Sigmoid colon (tissue), 7 donors: ENCODE data around the gene TEDC1. TPM values are rescaled to one million over a fixed set of nuclear protein-coding genes. Genes with fewer than 3 reads are reported as not detected.
A peak's percentile ranks its signal among the peaks of the same experiment; 100 is the strongest.

Source experiments
- DNase-seq: peaks from one replicate; pipeline ENCODE4 v3.0.0-alpha.2; 2019
- H3K27ac ChIP-seq, 4 donors: fragments of 200-600 bp; sonication (generic); one replicate each; pipeline ENCODE4 v1.5.1; 2016 to 2019; ENCODE audit warnings: mild to moderate bottlenecking in 1 of 4
- H3K27me3 ChIP-seq, 3 donors: fragments of 200-600 bp; sonication (generic); one replicate each; pipeline ENCODE4 v1.5.1; 2019; ENCODE audit warnings: mild to moderate bottlenecking in 1 of 3
- H3K36me3 ChIP-seq, 4 donors: fragments of 200-600 bp; sonication (generic); one replicate each; pipeline ENCODE4 v1.5.1; 2016 to 2019
- H3K4me1 ChIP-seq, 4 donors: fragments of 200-600 bp; sonication (generic); one replicate each; pipeline ENCODE4 v1.5.1; 2017 to 2019
- H3K4me3 ChIP-seq, 4 donors: fragments of 200-600 bp; sonication (generic); one replicate each; pipeline ENCODE4 v1.5.1; 2017 to 2019; ENCODE audit warnings: mild to moderate bottlenecking in 2 of 4, moderate library complexity in 1 of 4
- H3K9me3 ChIP-seq, 4 donors: fragments of 200-600 bp in 3 of 4; sonication (generic) in 3 of 4; one replicate each; pipeline versions ENCODE4 v1.5.1 to v1.6.1; 2013 to 2019
- CTCF ChIP-seq, 4 experiments: fragments of 450-650 bp in 3 of 4; fragments of 200-600 bp in 1 of 4; IDR thresholded peaks; one replicate each; pipeline ENCODE4 v1.5.1; 2016 to 2019; ENCODE audit warnings: antibody characterized with exemption in 4 of 4, mild to moderate bottlenecking in 3 of 4, moderate library complexity in 2 of 4
- EP300 ChIP-seq, 4 donors: sonication (generic); formaldehyde crosslinking; IDR thresholded peaks; one replicate each; pipeline ENCODE4 v1.6.1; 2017; ENCODE audit warnings: antibody characterized with exemption in 4 of 4
- POLR2A ChIP-seq, 2 donors: fragments of 450-650 bp; IDR thresholded peaks; one replicate each; pipeline ENCODE4 v1.6.1; 2016; ENCODE audit warnings: antibody characterized with exemption in 2 of 2, mild to moderate bottlenecking in 2 of 2, moderate library complexity in 2 of 2
- POLR2AphosphoS5 ChIP-seq, 4 donors: sonication (generic); formaldehyde crosslinking; IDR thresholded peaks; one replicate each; pipeline ENCODE4 v1.6.1; 2017; ENCODE audit warnings: antibody characterized with exemption in 4 of 4
- WGBS, 2 donors: extraction: QIAGEN DNeasy Blood & Tissue Kit; methylation state at CpG; one replicate each; pipeline ENCODE4 v1.1.7; 2013; 5-methylcytosine and 5-hydroxymethylcytosine counted together
- intact Hi-C: fragments of 100-400 bp; cut with DNase I; formaldehyde crosslinking; loops from one replicate; pipeline ENCODE4 v1.15.1; 2023
- polyA plus RNA-seq, 3 donors: library from polyadenylated mRNA; stranded (reverse); fragments of 200-250 nt; gene quantifications; one replicate each; pipeline ENCODE4 v1.2.3, GENCODE V29; 2013
- total RNA-seq, 4 donors: library from RNA; depleted of rRNA; stranded (reverse); fragments of >200 nt; gene quantifications; one replicate each; pipeline ENCODE4 v1.1.0, GENCODE V29; 2016
- donor health status: healthy with polysubstance abuse.
- donor health status: Bipolar disorder and iron deficiency.
- donor health status: healthy.

Gene TEDC1
- total and polyA plus RNA-seq, 7 donors: 0.16 to 36.0 (median 5.2) TPM

DNA sequence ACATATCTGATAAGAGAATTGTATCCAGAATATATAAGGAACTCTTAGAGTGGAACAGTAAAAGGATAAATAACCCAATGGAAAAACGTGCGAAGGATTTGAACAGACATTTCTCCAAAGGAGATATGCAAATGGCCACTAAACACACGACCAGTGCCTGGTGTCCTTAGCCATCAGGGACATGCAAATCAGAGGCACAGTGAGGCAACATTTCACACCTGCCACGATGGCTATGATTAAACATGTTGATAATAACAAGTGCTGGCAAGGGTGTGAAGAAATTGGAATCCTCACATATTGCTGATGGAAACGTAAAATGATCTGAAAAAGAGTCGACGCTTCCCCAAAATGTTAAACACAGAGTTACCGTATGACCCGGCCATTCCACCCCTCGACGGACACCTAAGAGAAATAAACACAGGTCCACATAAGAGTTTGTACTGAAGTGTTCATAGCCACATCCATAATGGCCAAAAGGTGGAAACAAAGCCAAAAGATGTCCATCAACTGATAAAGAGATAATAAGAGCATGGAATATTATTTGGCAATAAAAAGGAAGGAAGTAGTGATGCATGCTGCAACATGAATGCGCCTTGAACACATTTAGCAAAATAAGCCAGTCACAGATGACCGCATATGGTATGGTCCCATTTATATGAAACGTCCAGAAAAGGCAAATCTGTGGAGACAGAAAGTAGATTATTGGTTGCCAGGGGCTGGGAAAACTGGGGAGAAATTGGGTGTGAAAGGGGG lies 29.1 kb downstream of the TEDC1 start:
- H3K4me3 ChIP-seq: no peak overlapping the region
- intact Hi-C loops: loop anchor here (10.0 kb wide), 2 partner anchors 45 to 315 kb away; partner anchors contain the start of gene CRIP2
- TF ChIP-seq POLR2AphosphoS5 (IDR thresholded peaks at IDR 0.05) (no peak), CTCF (IDR thresholded peaks at IDR 0.05) (no peak), EP300 (IDR thresholded peaks at IDR 0.05) (no peak), POLR2A (IDR thresholded peaks at IDR 0.05) (no peak)

DNA sequence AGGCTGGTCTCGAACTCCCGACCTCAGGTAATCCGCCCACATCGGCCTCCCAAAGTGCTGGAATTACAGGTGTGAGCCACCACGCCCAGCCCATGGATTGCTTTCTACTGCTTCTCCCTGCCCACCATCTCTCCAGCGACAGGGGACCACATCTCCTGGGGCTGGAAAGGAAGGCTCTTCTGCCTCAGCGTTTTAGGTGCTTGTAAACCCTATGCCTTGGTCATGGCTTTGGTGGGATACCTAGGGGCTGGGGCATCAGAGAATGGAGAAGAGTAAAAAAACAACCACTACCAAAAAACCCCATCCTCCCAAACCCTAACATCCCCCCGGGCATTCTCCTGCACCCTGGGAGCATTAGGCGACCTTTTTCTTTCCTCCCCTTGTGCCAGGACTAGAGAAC lies 34.3 kb downstream of the TEDC1 start:
- H3K27me3 ChIP-seq: peaks cover 0 to 19% (median 18%) of the 10 kb centered on the region in 3 donors
- no peak overlapping the region for H3K4me3 ChIP-seq
- H3K36me3 ChIP-seq: no peaks in the 10 kb centered on the region
- DNase-seq: no peak
- peak overlapping the region in 2 of 4 donors; percentile 45 to 54 for H3K27ac ChIP-seq
- no peak for TF ChIP-seq POLR2AphosphoS5 (IDR thresholded peaks at IDR 0.05)
- TF ChIP-seq EP300 (IDR thresholded peaks at IDR 0.05): no peak
- no peak for TF ChIP-seq CTCF (IDR thresholded peaks at IDR 0.05)
- TF ChIP-seq POLR2A (IDR thresholded peaks at IDR 0.05): no peak
- H3K4me1 ChIP-seq: peaks cover 0 to 38% (median 32%) of the 10 kb centered on the region in 4 donors
- H3K9me3 ChIP-seq: no peaks in the 10 kb centered on the region
- WGBS, 2 donors: 73 to 89% methylated on average over 9 of the region's 9 CpGs
- intact Hi-C loops: loop anchor here (5.0 to 10.0 kb wide), 3 partner anchors 51 to 321 kb away; partner anchors contain the start of gene CRIP2

More for the DNA sequence above, 29.1 kb downstream of the TEDC1 start:
- Histone ChIP-seq H3K36me3 (no peaks in the 10 kb centered on the region), H3K27me3 (no peaks in the 10 kb centered on the region), H3K4me1 (no peaks in the 10 kb centered on the region), H3K9me3 (no peaks in the 10 kb centered on the region), H3K27ac (no peak overlapping the region)
- DNase-seq: no peak
- WGBS, 2 donors: 70 to 72% methylated on average over 14 of the region's 14 CpGs

DNA sequence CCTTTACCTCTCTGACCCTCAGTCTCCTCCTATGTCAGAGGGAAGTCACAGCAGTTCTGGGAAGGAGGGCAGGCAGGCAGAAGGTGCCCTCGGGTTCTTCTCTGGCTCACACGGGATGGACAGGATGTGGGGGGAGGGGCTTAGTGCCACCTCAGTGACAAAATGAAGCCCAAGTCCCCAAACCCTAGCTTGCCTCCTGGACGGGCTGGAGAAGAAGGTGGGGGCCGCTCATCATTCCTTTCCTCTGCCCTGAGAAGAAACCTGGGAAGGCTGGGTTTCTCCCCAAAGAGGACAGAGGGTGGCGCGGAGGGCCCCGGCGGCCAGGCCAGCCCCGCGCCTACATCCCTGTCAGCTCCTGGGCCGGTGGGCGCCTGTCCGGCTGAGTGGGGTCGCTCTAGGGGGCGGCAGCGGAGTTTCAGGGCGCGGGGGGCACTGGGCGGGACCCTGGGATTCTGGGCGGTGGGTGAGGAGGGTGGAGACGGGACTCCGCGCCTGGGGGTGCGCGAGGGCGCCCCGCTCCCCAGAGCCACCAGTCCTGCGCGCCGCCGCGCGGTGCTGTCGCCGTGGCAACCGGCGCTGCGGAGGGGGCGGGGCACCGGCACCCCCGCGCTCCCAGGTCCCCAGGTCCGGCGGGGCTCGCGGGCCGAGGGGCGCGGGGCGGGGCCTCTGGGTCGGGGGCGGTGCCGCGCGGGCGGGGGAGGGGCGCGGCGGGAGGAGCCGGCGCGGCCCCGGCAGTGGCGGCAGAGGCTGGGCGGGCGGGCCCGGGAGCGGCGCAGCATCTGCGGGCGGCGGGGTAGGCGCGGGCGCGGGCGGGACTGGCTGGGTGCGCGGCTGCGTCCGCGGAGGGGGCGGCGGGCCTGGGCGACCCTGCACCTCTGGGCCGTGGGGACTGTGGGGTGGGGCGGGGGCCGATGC lies 35.1 kb downstream of the TEDC1 start, which contains the start of gene TMEM121:
TMEM121 (plus strand) TSS at position 723 of the 915 bp plus-strand sequence. CDS start 2,252 bp downstream, outside the sequence.
- no peaks in the 10 kb centered on the region for H3K9me3 ChIP-seq
- peaks cover 0 to 21% (median 19%) of the 10 kb centered on the region in 3 donors for H3K27me3 ChIP-seq
- intact Hi-C loops: loop anchor here (5.0 to 10.0 kb wide), 3 partner anchors 51 to 321 kb away; partner anchors contain the start of gene CRIP2
- H3K27ac ChIP-seq: peak within 1 kb of the TSS; percentile 45 to 57 (median 50)
- 2% methylated on average over 88 of the region's 88 CpGs for WGBS, 2 donors
- peak within 1 kb of the TSS; percentile 57 to 75 (median 62) for H3K4me3 ChIP-seq
- H3K36me3 ChIP-seq: no peaks in the 10 kb centered on the region
- DNase-seq: no peak
- TF ChIP-seq POLR2AphosphoS5 (IDR thresholded peaks at IDR 0.05) (no peak), POLR2A (IDR thresholded peaks at IDR 0.05) (no peak), EP300 (IDR thresholded peaks at IDR 0.05) (no peak), CTCF (IDR thresholded peaks at IDR 0.05) (no peak)
- H3K4me1 ChIP-seq: peaks cover 0 to 38% (median 32%) of the 10 kb centered on the region in 4 donors

- intact Hi-C loops: loop anchor here (5.0 to 10.0 kb wide), 3 partner anchors 52 to 322 kb away; partner anchors contain the start of gene CRIP2
- TF ChIP-seq CTCF (IDR thresholded peaks at IDR 0.05) (no peak), EP300 (IDR thresholded peaks at IDR 0.05) (no peak), POLR2AphosphoS5 (IDR thresholded peaks at IDR 0.05) (no peak), POLR2A (IDR thresholded peaks at IDR 0.05) (no peak)
- Histone ChIP-seq H3K27ac (peak overlapping the region in 3 of 4 donors; percentile 33 to 48 (median 46)), H3K4me1 (peaks cover 0 to 38% (median 32%) of the 10 kb centered on the region in 4 donors), H3K9me3 (no peaks in the 10 kb centered on the region), H3K4me3 (peak overlapping the region; percentile 57 to 75 (median 62)), H3K36me3 (no peaks in the 10 kb centered on the region), H3K27me3 (peaks cover 0 to 21% (median 19%) of the 10 kb centered on the region in 3 donors)
- 2 to 3% methylated on average over 48 of the region's 48 CpGs for WGBS, 2 donors
- no peak for DNase-seq
These were observed 35.8 kb downstream of the TEDC1 start for GRCh38 chr14:105526776-105527380.
